GM18868 (cell line): ENCODE data around the gene ARHGEF4.
"Not testable (repeated sequence)": the region's sequence is repeated elsewhere in the genome, so short reads cannot be mapped to it uniquely, and the experiment has no call there.

ENCODE experiments used
- ATAC-seq: cut with Tn5 transposase; IDR thresholded peaks from one replicate; pipeline ENCODE4 v1.9.1; 2021; ENCODE audit warnings: mild to moderate bottlenecking, moderate library complexity; ENCODE audit not compliant: unreplicated experiment

ARHGEF4 gene

GRCh38 chr2:130964931-130965330, 128.2 kb downstream of the ARHGEF4 start:
- ATAC-seq, result no peak

- ATAC-seq, result no peak
Measured at GRCh38 chr2:130966149-130966774, 129.5 kb downstream of the ARHGEF4 start.

- no peak for ATAC-seq
Measured at GRCh38 chr2:130966775-130967490, 130.2 kb downstream of the ARHGEF4 start.

GRCh38 chr2:130972410-130972809, 135.7 kb downstream of the ARHGEF4 start:
- no peak for ATAC-seq

GRCh38 chr2:130975729-130976128, 139.0 kb downstream of the ARHGEF4 start:
- ATAC-seq, result no peak

GRCh38 chr2:130976591-130977237, 140.0 kb downstream of the ARHGEF4 start:
- no peak for ATAC-seq

- ATAC-seq, result no peak
Measured at GRCh38 chr2:130977461-130978050, 140.8 kb downstream of the ARHGEF4 start.

GRCh38 chr2:130981667-130982066, 145.0 kb downstream of the ARHGEF4 start:
- ATAC-seq, result no peak

GRCh38 chr2:130985206-130985780, 148.6 kb downstream of the ARHGEF4 start:
- ATAC-seq, result no peak

DNA sequence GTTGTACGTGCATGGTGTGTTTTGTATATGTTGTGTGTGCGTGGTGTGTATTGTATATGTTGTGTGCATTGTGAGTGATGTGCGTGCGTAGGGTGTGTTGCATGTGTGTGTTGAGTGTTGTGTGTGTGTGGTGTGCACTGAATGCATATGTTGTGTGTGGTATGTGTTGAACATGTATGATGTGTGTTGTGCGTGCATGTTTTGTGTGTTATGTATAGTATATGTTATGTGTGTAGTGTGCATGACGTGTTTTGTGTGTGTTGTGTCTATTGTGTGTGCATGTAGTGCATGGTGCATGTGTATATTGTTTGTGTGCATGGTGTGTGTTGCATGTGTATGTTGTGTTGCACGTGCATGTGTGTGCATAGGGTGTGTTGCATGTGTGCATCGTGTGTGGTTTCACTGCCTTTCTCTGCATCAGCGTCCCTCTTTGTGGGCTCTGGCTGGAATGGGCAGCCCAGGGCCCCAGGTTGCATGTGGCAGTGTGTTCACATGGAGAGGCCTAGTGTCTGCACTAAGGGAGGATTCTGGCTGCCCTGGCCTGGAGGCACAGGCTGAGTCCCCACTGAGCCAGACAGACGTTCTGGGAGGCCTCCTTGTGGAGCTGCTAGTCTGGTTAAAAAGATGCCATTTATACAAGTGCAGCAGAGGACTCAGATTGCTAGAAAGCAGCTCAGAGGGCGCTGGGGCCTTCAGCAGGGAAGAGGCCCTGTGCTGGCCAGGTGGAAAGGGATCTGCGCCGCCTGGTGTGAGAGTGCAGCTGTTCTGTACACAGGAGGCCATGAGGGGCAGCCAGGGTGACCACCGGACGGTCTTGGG, 149.3 kb downstream of the ARHGEF4 start:
- ATAC-seq, result no peak

GRCh38 chr2:130986890-130987493, 150.3 kb downstream of the ARHGEF4 start:
- ATAC-seq, result no peak

GRCh38 chr2:130987519-130988425, 151.1 kb downstream of the ARHGEF4 start:
- no peak for ATAC-seq

- ATAC-seq, result not testable (repeated sequence)
Measured at GRCh38 chr2:130991446-130991845, 154.7 kb downstream of the ARHGEF4 start.

DNA sequence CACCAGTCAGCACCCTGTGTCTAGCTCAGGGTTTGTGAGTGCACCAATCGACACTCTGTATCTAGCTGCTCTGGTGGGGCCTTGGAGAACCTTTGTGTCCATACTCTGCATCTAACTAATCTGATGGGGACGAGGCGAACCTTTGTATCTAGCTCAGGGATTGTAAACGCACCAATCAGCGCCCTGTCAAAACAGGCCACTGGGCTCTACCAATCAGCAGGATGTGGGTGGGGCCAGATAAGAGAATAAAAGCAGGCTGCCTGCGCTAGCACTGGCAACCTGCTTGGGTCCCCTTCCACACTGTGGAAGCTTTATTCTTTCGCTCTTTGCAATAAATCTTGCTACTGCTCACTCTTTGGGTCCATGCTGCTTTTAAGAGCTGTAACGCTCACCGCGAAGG, 155.3 kb downstream of the ARHGEF4 start:
- not testable (repeated sequence) for ATAC-seq

DNA sequence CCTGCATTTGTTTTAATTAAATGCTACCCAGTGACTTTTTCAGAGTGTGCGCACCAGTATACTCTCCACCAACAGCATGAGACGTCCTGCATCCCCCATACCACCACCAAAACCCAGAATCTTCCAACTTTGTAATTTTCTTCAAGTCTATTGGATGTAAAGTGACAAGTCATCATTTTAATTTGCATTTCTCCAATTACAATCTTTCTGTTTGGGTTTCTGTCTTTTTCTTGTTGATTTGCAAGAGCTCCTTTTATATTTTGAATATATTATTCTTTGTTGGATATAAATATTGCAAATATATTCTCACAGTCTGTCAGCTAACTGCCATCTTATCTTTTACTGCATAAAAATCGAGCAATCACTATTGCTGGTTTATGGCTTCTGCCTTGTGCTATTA, 160.0 kb downstream of the ARHGEF4 start:
- ATAC-seq, result no peak

GRCh38 chr2:130997198-130997597, 160.5 kb downstream of the ARHGEF4 start:
- no peak for ATAC-seq

DNA sequence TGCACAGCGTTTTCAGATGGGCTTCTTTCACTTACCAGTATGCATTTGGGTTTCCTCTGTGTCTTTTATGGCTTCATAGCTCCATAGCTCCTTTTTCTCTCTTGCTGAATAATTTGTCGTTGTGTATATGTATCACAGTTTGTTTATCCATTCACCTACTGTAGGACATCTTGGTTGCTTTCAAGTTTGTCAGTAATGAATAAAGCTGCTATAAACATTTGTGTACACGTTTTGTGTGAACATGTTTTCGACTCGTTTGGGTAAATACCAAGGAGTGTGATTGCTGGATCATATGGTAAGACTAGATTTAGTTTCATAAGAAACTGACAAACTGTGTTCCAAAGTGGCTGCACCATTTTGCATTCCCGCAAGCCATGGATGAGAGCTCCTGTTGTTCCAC, 161.8 kb downstream of the ARHGEF4 start:
- ATAC-seq, result no peak

DNA sequence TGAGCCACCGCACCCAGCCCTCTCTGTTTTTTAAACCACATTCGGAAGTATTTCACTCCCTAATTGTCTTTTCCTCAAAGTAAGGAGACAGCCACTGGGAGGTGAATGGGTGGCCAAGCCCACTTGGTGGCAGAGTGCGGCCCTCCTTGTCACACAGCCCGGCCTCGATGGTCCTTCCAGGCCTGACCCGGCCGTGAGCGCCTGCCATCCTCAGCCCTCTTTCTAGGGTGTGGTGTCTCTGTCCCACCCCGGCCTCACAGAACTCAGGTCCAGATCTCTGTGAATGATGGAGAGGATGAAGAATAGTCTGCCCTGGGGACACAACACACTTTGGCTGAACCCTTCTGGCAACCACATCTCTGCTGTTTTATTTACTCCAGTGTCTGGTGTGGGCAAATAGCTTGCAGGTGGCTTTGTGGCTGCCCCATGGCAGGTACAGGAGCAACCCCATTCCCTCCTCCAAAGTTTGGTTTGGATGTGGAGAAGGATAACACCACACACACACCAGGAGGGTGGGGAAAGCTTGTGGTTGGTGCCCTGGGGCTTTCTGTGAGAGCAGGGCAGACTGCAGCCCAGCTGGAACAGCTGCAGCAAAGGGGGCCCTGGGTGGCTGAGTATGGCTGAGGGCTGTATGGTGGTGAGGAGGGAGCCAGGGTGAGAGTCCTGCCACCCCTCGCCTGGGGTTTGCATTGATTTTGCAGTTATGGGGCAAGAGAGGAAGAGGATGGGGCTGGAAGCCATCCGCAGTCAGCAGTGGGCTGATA, 167.9 kb downstream of the ARHGEF4 start:
- no peak for ATAC-seq
